ENCODE data around the gene LST1.

LST1 gene

DNA sequence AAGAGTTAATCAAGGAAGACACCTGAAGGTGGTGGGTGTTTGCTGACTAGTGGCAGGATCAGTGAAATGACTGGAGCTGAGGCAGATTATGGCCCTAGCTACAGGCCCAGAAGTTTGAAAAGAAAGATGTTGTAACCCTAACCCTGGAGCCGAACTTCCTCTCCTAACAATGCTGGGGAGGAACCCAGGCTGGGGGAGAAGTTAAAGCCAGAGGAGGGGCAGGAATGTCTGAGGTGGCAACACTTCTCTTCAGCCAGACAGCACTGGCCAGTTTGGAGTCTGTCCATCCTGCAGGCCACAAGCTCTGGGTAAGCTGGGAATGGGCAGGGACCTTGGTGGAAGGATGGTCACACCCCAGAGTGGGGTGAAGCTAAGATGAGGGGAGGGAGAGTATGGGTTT is at the start of gene LST1:
TSS of gene LST1 (plus strand) at position 270 of the 400 bp plus-strand sequence. CDS start 1,023 bp downstream, outside the sequence.
- peaks cover 3 to 6% of the 10 kb centered on the region in 2 donors for H3K36me3 Mint-ChIP-seq
- no peaks in the 10 kb centered on the region for H3K9me3 Mint-ChIP-seq
- peak within 1 kb of the TSS; percentile 78 to 79 for H3K4me3 Mint-ChIP-seq
- H3K27ac Mint-ChIP-seq = peak within 1 kb of the TSS; percentile 94
- no peak for DNase-seq
- no peaks in the 10 kb centered on the region for H3K27me3 Mint-ChIP-seq
- H3K4me1 Mint-ChIP-seq = peaks cover 50 to 69% of the 10 kb centered on the region in 2 donors
- no peak for ATAC-seq (replicated peaks)

DNA sequence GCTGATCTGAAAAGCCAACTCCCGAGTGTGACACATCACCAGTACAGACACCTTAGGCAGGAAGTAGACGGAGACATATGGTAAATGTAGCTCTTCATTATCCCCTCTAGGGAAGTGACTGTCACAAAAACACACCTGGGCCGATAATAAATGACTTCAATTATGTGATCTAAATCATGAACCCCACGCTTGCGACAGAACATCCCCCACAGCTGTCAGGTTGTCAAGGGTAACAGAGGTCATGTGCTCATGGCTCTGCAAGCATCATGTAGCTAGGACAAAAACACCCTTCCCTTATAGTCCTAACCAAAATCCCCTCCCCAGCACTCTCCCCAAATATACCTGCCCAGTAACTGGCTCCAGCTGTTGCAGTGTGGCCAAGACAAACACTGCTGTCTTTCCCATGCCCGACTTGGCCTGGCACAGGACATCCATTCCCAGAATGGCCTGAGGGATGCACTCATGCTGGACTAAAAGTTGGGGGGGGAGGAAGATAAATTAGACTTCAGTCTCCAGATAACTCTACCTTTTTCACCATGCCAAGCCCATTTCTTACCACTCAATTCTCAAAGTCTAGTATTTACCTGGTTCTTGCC is 47.2 kb upstream of the LST1 start:
- Mint-ChIP-seq H3K27ac (peak overlapping the region; percentile 56), H3K4me1 (peaks cover 27 to 51% of the 10 kb centered on the region in 2 donors), H3K36me3 (peaks cover 49 to 64% of the 10 kb centered on the region in 2 donors), H3K9me3 (no peaks in the 10 kb centered on the region), H3K27me3 (no peaks in the 10 kb centered on the region), H3K4me3 (peak overlapping the region; percentile 58 to 63)
- DNase-seq = no peak
- ATAC-seq (replicated peaks) = no peak

DNA sequence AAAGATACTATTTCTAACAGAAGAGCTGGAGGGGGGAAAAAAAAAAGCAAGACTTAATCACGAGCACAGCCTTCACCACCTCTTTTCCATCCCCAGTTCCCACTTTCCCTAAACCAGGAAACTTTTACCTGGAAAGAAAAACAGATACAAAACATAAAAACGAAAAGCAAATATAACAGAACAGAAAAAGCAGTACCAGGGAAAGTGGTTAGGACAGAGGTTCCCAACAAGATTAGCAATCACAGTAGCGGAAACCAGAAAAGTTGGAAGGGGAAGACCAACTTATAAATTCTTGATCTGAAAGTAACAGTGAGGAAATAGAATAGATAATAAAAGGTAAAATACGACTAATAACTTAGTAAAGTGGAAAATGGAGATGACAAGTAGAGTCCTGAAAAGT is 45.4 kb upstream of the LST1 start:
- DNase-seq (no peak), ATAC-seq (replicated peaks) (no peak)
- no peaks in the 10 kb centered on the region for H3K27me3 Mint-ChIP-seq
- H3K9me3 Mint-ChIP-seq = no peaks in the 10 kb centered on the region
- peak overlapping the region; percentile 93 for H3K27ac Mint-ChIP-seq
- H3K36me3 Mint-ChIP-seq = peaks cover 39 to 50% of the 10 kb centered on the region in 2 donors
- peak overlapping the region; percentile 82 for H3K4me3 Mint-ChIP-seq
- peaks cover 26 to 45% of the 10 kb centered on the region in 2 donors for H3K4me1 Mint-ChIP-seq

DNA sequence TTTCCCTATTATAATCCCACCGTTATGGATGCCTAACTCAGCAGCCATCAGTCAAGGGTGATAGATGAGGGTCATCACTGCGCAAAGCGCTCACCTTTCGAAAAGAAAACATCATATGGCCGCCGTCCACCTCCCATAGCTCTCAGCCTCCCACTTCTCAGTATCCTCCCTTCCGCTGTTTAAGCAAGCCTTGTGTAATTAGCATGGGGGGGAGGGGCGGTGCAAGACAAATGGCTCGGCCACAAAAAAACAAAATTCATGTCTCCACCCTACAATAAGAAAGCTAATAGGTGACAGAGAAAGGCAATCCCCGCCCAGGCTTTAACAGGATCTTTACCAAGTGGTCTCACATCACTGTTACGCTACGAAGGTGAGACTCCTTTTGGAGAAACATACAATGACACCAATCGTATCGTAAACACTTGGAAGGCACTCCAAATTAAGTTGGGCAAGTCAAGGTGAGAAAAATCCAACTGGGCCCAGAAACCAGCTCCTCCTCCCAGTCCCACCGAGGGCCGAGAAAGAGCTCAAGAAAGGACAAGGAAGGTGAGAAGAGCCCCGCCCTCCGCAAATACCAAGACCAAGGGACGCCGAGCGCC is 44.9 kb upstream of the LST1 start:
- ATAC-seq (replicated peaks) (peak; percentile 35 to 38), DNase-seq (peak; percentile 31)
- Mint-ChIP-seq H3K4me1 (peaks cover 30 to 45% of the 10 kb centered on the region in 2 donors), H3K27ac (peak overlapping the region; percentile 93), H3K9me3 (no peaks in the 10 kb centered on the region), H3K36me3 (peaks cover 36 to 45% of the 10 kb centered on the region in 2 donors), H3K27me3 (no peaks in the 10 kb centered on the region), H3K4me3 (peak overlapping the region; percentile 82)

DNA sequence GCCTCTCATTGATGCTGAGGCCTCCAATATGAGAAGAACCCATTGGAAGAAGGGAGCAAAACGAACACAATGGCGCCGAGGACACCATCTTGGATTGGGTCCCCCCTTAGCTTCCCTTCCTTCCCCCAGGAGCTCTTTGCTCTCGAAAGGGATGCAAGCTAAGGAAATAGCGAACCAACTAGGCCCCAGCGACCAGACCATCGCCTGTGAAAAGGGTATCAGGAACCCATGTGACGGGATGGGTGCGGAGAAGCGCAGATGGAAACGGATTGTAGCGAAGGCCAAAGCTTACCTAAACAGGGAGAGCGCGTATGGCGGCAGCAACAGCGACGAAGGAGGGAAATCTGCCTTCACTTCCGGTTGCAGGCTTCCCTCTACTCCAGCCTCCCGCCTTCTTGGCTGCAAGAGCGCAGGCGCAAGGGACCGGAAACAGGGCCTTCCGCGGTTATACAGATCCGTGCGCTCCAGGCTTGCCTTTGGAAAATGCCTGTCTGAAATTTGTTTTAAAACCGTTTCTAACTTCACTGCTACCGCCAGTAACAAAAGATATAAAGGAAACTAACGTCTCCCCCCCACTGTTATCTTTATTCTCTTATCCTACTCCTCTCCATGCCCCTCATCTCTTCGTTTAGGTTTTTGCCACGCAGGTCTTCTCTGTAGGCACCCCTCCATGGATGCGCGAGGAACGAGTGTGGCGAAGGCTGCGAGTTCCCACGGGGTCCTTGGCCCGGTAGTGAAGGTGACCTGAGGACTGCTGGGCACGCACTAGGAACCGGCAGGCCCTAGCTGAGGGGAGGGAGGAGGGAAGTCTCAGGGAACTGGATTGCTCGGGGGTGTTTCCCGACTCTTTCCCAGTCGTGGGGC is 44.2 kb upstream of the LST1 start, which contains the start of gene DDX39B:
TSS of gene DDX39B (minus strand) at position 346 of the 864 bp plus-strand sequence. CDS start 1,471 bp downstream, outside the sequence.
- peak; percentile 92 for DNase-seq
- peak; percentile 79 to 85 for ATAC-seq (replicated peaks)
- Mint-ChIP-seq H3K27ac (peak within 1 kb of the TSS; percentile 93), H3K4me1 (peaks cover 33 to 48% of the 10 kb centered on the region in 2 donors), H3K4me3 (peak within 1 kb of the TSS; percentile 82), H3K36me3 (peaks cover 36 to 39% of the 10 kb centered on the region in 2 donors), H3K27me3 (no peaks in the 10 kb centered on the region), H3K9me3 (no peaks in the 10 kb centered on the region)

- H3K4me1 Mint-ChIP-seq = peaks cover 36 to 52% of the 10 kb centered on the region in 2 donors
- no peak overlapping the region for H3K27ac Mint-ChIP-seq
These were observed 42.4 kb upstream of the LST1 start for GRCh38 chr6:31543639-31544038.

GRCh38 chr6:31544676-31545075 is 41.4 kb upstream of the LST1 start:
- Mint-ChIP-seq H3K27me3 (no peaks in the 10 kb centered on the region), H3K9me3 (no peaks in the 10 kb centered on the region), H3K36me3 (peaks cover 20 to 27% of the 10 kb centered on the region in 2 donors), H3K4me1 (peaks cover 30 to 52% of the 10 kb centered on the region in 2 donors), H3K27ac (no peak overlapping the region), H3K4me3 (no peak overlapping the region)
- ATAC-seq (replicated peaks) (no peak), DNase-seq (no peak)

More at GRCh38 chr6:31543639-31544038, 42.4 kb upstream of the LST1 start:
- no peaks in the 10 kb centered on the region for H3K27me3 Mint-ChIP-seq
- H3K4me3 Mint-ChIP-seq = no peak overlapping the region
- DNase-seq (no peak), ATAC-seq (replicated peaks) (no peak)
- H3K36me3 Mint-ChIP-seq = peaks cover 27 to 30% of the 10 kb centered on the region in 2 donors
- no peaks in the 10 kb centered on the region for H3K9me3 Mint-ChIP-seq

- Mint-ChIP-seq H3K9me3 (no peaks in the 10 kb centered on the region), H3K27me3 (no peaks in the 10 kb centered on the region), H3K4me3 (no peak overlapping the region), H3K36me3 (peaks cover 20 to 24% of the 10 kb centered on the region in 2 donors), H3K27ac (no peak overlapping the region), H3K4me1 (peaks cover 25 to 52% of the 10 kb centered on the region in 2 donors)
- ATAC-seq (replicated peaks) = no peak
- DNase-seq = no peak
These were observed 40.8 kb upstream of the LST1 start for GRCh38 chr6:31545291-31545690.

GRCh38 chr6:31546339-31546957 is 39.6 kb upstream of the LST1 start, which contains the start of gene ATP6V1G2:
Gene ATP6V1G2 (minus strand): TSS chr6:31546608. CDS start chr6:31546559, 49 bp downstream.
- Mint-ChIP-seq H3K9me3 (no peaks in the 10 kb centered on the region), H3K4me3 (peak within 1 kb of the TSS; percentile 85), H3K4me1 (peaks cover 28 to 59% of the 10 kb centered on the region in 2 donors), H3K27ac (peak within 1 kb of the TSS; percentile 85), H3K36me3 (peaks cover 20 to 23% of the 10 kb centered on the region in 2 donors), H3K27me3 (no peaks in the 10 kb centered on the region)
- DNase-seq = peak; percentile 86
- ATAC-seq (replicated peaks) = peak; percentile 68 to 70

GRCh38 chr6:31546958-31547726 is 38.9 kb upstream of the LST1 start, which contains the start of gene NFKBIL1:
Gene NFKBIL1 (plus strand): TSS chr6:31547608. CDS start chr6:31547695, 87 bp downstream.
- no peaks in the 10 kb centered on the region for H3K27me3 Mint-ChIP-seq
- peak within 1 kb of the TSS; percentile 85 for H3K4me3 Mint-ChIP-seq
- ATAC-seq (replicated peaks) (peak; percentile 90), DNase-seq (peak; percentile 92)
- H3K36me3 Mint-ChIP-seq = peaks cover 18 to 24% of the 10 kb centered on the region in 2 donors
- peak within 1 kb of the TSS; percentile 85 for H3K27ac Mint-ChIP-seq
- peaks cover 30 to 65% of the 10 kb centered on the region in 2 donors for H3K4me1 Mint-ChIP-seq
- H3K9me3 Mint-ChIP-seq = no peaks in the 10 kb centered on the region

- Mint-ChIP-seq H3K9me3 (no peaks in the 10 kb centered on the region), H3K27ac (peak overlapping the region; percentile 85), H3K27me3 (no peaks in the 10 kb centered on the region), H3K4me3 (peak overlapping the region; percentile 85), H3K4me1 (peaks cover 33 to 70% of the 10 kb centered on the region in 2 donors), H3K36me3 (peaks cover 18 to 27% of the 10 kb centered on the region in 2 donors)
- DNase-seq (no peak), ATAC-seq (replicated peaks) (no peak)
These were observed 38.1 kb upstream of the LST1 start for GRCh38 chr6:31547727-31548543.

DNA sequence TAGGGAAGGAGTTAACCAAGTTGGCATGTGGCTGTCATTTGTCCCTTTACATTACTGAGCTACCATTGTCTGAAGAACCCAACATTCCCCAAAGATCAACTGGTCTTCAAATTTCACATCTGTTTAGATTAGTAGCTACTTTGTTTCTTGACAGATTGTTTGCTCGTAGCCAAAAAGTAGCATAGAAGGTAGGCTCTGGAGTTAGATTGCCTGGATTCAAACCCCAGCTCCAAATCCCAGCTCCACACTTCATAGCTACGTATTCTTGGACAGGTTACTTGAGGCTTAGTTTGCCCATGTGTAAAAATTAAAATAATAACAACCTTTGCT is 37.6 kb upstream of the LST1 start:
- Mint-ChIP-seq H3K9me3 (no peaks in the 10 kb centered on the region), H3K36me3 (peaks cover 18 to 32% of the 10 kb centered on the region in 2 donors), H3K4me1 (peaks cover 33 to 70% of the 10 kb centered on the region in 2 donors), H3K27me3 (no peaks in the 10 kb centered on the region), H3K27ac (peak overlapping the region; percentile 85), H3K4me3 (peak overlapping the region; percentile 85)
- ATAC-seq (replicated peaks) (no peak), DNase-seq (no peak)

All from stimulated activated naive B cell treated with anti-CD40 and anti-IgM and Interleukin-4, amounts not matched to agents 10 μg/mL and 1 μg/mL and 100 μg/mL, for 72 hours (primary cell).